Sigmoid colon (tissue), 4 donors: Measurements from ENCODE around the gene CSPG5.

ENCODE experiments used
- CTCF ChIP-seq, 4 experiments: fragments of 450-650 bp in 3 of 4; fragments of 200-600 bp in 1 of 4; IDR thresholded peaks; one replicate each; pipeline ENCODE4 v1.5.1; 2016 to 2019; ENCODE audit warnings: antibody characterized with exemption in 4 of 4, mild to moderate bottlenecking in 3 of 4, moderate library complexity in 2 of 4
- POLR2AphosphoS5 ChIP-seq, 4 donors: sonication (generic); formaldehyde crosslinking; IDR thresholded peaks; one replicate each; pipeline ENCODE4 v1.6.1; 2017; ENCODE audit warnings: antibody characterized with exemption in 4 of 4

GRCh38 chr3:47606165-47606564 is 27.5 kb upstream of the CSPG5 start:
- TF ChIP-seq CTCF (IDR thresholded peaks at IDR 0.05), result no peak
- no peak for TF ChIP-seq POLR2AphosphoS5 (IDR thresholded peaks at IDR 0.05)
